Upper lobe of left lung (tissue), 6 donors: ENCODE data around the gene PPP1R13B. TPM values are rescaled to one million over a fixed set of nuclear protein-coding genes. Genes with fewer than 3 reads are reported as not detected.

Source experiments
- ATAC-seq, 2 donors: fragments of 200-7000 bp; cut with Tn5 transposase; one replicate each; pipeline ENCODE4 v1.9.1; 2022; ENCODE audit warnings: mild to moderate bottlenecking in 2 of 2, moderate library complexity in 2 of 2; ENCODE audit not compliant: low FRiP score in 2 of 2
- DNase-seq, 2 donors: peaks; one replicate each; pipeline ENCODE4 v3.0.0-alpha.2; 2019 to 2020
- H3K27ac ChIP-seq, 4 donors: fragments of 200-600 bp; sonication (generic); one replicate each; pipeline ENCODE4 v1.5.1; 2016 to 2019
- H3K27me3 ChIP-seq, 4 donors: fragments of 200-600 bp; sonication (generic); one replicate each; pipeline ENCODE4 v1.5.1; 2017 to 2019
- H3K36me3 ChIP-seq, 4 donors: fragments of 200-600 bp; sonication (generic); one replicate each; pipeline ENCODE4 v1.5.1; 2016 to 2019
- H3K4me1 ChIP-seq, 4 donors: fragments of 200-600 bp; sonication (generic); one replicate each; pipeline ENCODE4 v1.5.1; 2018 to 2019
- H3K4me3 ChIP-seq, 4 donors: fragments of 200-600 bp; sonication (generic); one replicate each; pipeline ENCODE4 v1.5.1; 2017 to 2019; ENCODE audit warnings: mild to moderate bottlenecking in 2 of 4, moderate library complexity in 1 of 4
- H3K9me3 ChIP-seq, 4 donors: fragments of 200-600 bp; sonication (generic); one replicate each; pipeline ENCODE4 v1.5.1; 2018 to 2019
- CTCF ChIP-seq, 6 experiments: fragments of 450-650 bp in 4 of 6; fragments of 200-600 bp in 2 of 6; sonication (generic) in 2 of 6; IDR thresholded peaks; one replicate each; pipeline ENCODE4 v1.5.1; 2016 to 2019; ENCODE audit warnings: antibody characterized with exemption in 6 of 6
- EP300 ChIP-seq, 4 donors: sonication (generic); formaldehyde crosslinking; IDR thresholded peaks; one replicate each; pipeline ENCODE4 v1.5.1; 2017; ENCODE audit warnings: antibody characterized with exemption in 4 of 4, control low read depth in 2 of 4
- POLR2A ChIP-seq, 4 donors: fragments of 450-650 bp; IDR thresholded peaks; one replicate each; pipeline ENCODE4 v1.5.1; 2016 to 2017; ENCODE audit warnings: antibody characterized with exemption in 4 of 4, mild to moderate bottlenecking in 2 of 4
- POLR2AphosphoS5 ChIP-seq, 2 donors: sonication (generic); formaldehyde crosslinking; IDR thresholded peaks; one replicate each; pipeline ENCODE4 v1.5.1; 2017; ENCODE audit warnings: antibody characterized with exemption in 2 of 2
- WGBS, 2 donors: methylation state at CpG; one replicate each; pipeline ENCODE4 v1.1.5; 2017 to 2018; 5-methylcytosine and 5-hydroxymethylcytosine counted together
- total RNA-seq, 6 donors: library from RNA; depleted of rRNA in 4 of 6; stranded (reverse); fragments of >200 nt in 4 of 6; gene quantifications; one replicate each; pipeline versions ENCODE4 v1.1.0 to v1.2.1, GENCODE V29; 2016 to 2021
- donor health status: DM: no; HTN: no; CAD: no; lungs with moderate emphysema.
- donor health status: DM: no; HTN: yes; CAD: no; lungs with severe emphysema.

The PPP1R13B gene
- total RNA-seq, 6 donors from 2014 or later = 37.0 to 117 (median 71.1) TPM

GRCh38 chr14:103731481-103731880, 115.9 kb downstream of the PPP1R13B start:
- 92 to 96% methylated on average over 14 to 15 of the region's 15 CpGs for WGBS, 2 donors
- H3K9me3 ChIP-seq = no peaks in the 10 kb centered on the region
- H3K4me1 ChIP-seq = peaks cover 3 to 31% (median 20%) of the 10 kb centered on the region in 4 donors
- H3K4me3 ChIP-seq = no peak overlapping the region
- no peaks in the 10 kb centered on the region for H3K27me3 ChIP-seq
- H3K36me3 ChIP-seq = peaks cover 22 to 69% (median 50%) of the 10 kb centered on the region in 4 donors
- TF ChIP-seq POLR2A (IDR thresholded peaks at IDR 0.05) = no peak
- no peak for TF ChIP-seq POLR2AphosphoS5 (IDR thresholded peaks at IDR 0.05)
- no peak for TF ChIP-seq EP300 (IDR thresholded peaks at IDR 0.05)
- no peak for TF ChIP-seq CTCF (IDR thresholded peaks at IDR 0.05)
- DNase-seq = no peak
- ATAC-seq = no peak
- H3K27ac ChIP-seq = no peak overlapping the region

- DNase-seq = no peak
- 78 to 80% methylated on average over 8 to 12 of the region's 15 CpGs for WGBS, 2 donors
- peaks cover 22 to 69% (median 46%) of the 10 kb centered on the region in 4 donors for H3K36me3 ChIP-seq
- H3K4me1 ChIP-seq = peaks cover 3 to 27% (median 15%) of the 10 kb centered on the region in 4 donors
- peak overlapping the region in 1 of 4 donors; percentile 26 for H3K27ac ChIP-seq
- H3K4me3 ChIP-seq = no peak overlapping the region
- TF ChIP-seq CTCF (IDR thresholded peaks at IDR 0.05) (peak in 1 of 6 experiments; percentile 30), POLR2A (IDR thresholded peaks at IDR 0.05) (no peak)
- no peak for ATAC-seq
- H3K27me3 ChIP-seq = no peaks in the 10 kb centered on the region
- H3K9me3 ChIP-seq = no peaks in the 10 kb centered on the region
Measured at GRCh38 chr14:103730490-103731035, 116.8 kb downstream of the PPP1R13B start.

GRCh38 chr14:103729496-103730448, 117.6 kb downstream of the PPP1R13B start:
- H3K4me3 ChIP-seq = no peak overlapping the region
- TF ChIP-seq POLR2AphosphoS5 (IDR thresholded peaks at IDR 0.05) (no peak), EP300 (IDR thresholded peaks at IDR 0.05) (no peak), POLR2A (IDR thresholded peaks at IDR 0.05) (no peak), CTCF (IDR thresholded peaks at IDR 0.05) (no peak)
- H3K27me3 ChIP-seq = no peaks in the 10 kb centered on the region
- H3K9me3 ChIP-seq = no peaks in the 10 kb centered on the region
- WGBS, 2 donors = 76 to 89% methylated on average over 22 to 24 of the region's 24 CpGs
- ATAC-seq (no peak), DNase-seq (no peak)
- H3K36me3 ChIP-seq = peaks cover 22 to 65% (median 45%) of the 10 kb centered on the region in 4 donors
- H3K27ac ChIP-seq = no peak overlapping the region
- peaks cover 3 to 20% (median 10%) of the 10 kb centered on the region in 4 donors for H3K4me1 ChIP-seq

GRCh38 chr14:103728721-103729120, 118.7 kb downstream of the PPP1R13B start:
- 69 to 70% methylated on average over 12 of the region's 12 CpGs for WGBS, 2 donors
- no peak for TF ChIP-seq POLR2A (IDR thresholded peaks at IDR 0.05)
- TF ChIP-seq CTCF (IDR thresholded peaks at IDR 0.05) = peak in 2 of 6 experiments; percentile 11 to 26
- Histone ChIP-seq H3K36me3 (peaks cover 15 to 54% (median 35%) of the 10 kb centered on the region in 4 donors), H3K9me3 (no peaks in the 10 kb centered on the region), H3K27ac (no peak overlapping the region), H3K4me1 (peaks cover 8 to 29% (median 15%) of the 10 kb centered on the region in 4 donors), H3K4me3 (no peak overlapping the region), H3K27me3 (no peaks in the 10 kb centered on the region)
- DNase-seq (no peak), ATAC-seq (no peak)
